Hematopoietic multipotent progenitor cell (in vitro differentiated cells): ENCODE results near the gene IBA57. TPM values are rescaled to one million over a fixed set of nuclear protein-coding genes. Genes with fewer than 3 reads are reported as not detected.

Experiments used
- DNase-seq, 3 donors: peaks; one replicate each; pipeline ENCODE4 v3.0.0-alpha.2; 2011 to 2015; ENCODE audit warnings: low read depth in 2 of 3, low spot score in 2 of 3
- total RNA-seq: library from RNA; depleted of rRNA; stranded (reverse); fragments of >200 nt; gene quantifications from one replicate; pipeline ENCODE4 v1.2.3, GENCODE V29; 2012

IBA57 gene
- total RNA-seq, 1 donor = 10.8 TPM

DNA sequence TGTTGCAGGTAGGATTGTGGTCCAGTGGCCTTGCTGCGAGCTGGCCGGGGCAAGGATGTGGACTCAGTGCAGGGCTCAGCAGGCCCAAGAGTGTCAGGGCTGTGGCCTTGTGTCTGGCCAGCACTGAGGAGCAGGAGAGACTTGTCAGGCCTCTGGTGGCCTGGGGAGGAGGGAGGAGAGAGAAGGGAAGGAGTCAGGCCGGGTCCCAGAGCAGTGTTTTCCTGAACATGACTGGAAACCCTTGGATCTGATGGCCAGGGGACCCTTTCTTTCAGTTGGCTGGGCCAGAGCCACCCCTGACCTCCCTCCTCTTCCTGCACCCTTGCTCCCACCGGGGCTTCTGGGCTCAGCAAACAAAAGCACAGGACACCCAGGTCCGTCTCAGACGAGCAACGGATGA lies 5.1 kb downstream of the IBA57 start:
- DNase-seq = no peak

DNA sequence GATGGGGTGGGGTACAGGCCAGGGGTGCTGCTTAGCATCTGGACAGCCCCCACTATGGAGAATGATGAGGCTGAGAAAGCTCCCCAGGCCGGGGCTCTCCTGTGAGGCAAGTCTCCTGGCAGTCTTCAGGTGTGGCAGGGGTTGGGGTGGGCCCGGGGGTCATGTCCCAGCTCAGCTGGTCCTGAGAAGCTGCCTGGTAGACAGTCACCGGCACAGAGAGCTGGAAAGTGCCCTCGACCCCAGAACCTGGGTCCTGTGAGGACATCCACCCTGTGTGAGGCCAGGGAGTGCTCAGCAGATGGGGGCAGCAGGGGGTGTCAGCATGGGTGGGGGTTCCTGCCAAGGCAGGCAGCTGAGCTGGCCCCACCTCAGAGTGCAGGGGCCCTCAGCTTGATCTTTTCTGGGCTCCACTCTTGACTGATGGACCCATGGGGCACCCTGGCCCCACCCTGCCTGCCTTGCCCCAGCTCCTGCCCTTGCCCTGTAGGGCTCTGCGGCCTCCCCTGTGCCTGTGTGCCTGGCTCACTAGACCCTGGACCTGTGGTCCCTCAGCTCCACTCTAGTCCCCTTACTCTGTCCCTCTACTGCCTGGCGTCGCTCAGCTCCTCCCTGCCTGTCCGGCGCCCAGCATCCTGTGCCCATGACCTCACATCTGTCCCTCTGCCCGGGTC lies 5.8 kb downstream of the IBA57 start:
- no peak for DNase-seq

DNA sequence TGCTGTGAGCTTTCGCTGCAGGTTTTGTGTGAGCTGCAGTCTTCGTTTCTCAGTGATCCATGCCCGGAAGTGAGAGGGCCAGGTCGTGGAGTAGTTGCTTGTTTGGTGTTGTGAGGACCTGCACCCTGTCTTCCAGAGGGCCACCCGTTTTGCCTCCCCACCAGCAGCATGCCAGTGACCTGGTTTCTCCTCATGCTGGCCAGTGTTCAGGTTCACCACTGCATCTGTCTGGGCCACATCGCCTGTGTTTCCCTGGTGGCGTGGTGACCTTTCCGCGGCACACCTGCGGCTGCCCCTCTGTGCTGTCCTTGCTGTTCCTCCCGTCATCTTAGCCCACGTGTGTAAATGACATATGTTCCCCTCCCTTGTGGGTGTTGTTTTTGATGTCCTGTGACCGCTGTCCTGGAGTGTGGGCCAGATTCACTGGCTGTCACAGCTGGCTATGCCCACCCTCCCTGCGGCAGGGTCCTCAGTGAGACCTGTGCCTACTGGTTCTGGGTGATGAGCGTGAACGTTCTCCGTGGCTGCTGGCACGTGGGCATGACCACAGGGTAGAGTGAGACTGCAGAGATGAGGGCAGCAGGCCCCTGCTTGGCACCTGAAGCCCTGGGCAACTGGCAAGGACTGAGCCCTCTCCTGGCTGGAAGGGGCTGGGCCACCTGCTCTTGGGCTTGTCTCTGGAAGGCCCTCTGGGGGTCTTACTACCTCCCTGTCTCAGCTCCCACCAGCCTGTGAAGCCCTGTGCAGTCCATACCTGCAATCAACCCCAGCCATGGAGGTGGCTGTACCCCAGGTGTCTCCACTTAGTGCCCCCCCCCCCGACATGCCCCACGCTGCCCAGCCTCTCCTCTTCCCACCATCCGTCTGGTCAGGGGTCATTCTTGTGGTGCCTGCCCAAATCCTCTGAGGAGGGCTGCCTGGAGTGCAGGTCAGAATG lies 7.3 kb downstream of the IBA57 start:
- DNase-seq = no peak

DNA sequence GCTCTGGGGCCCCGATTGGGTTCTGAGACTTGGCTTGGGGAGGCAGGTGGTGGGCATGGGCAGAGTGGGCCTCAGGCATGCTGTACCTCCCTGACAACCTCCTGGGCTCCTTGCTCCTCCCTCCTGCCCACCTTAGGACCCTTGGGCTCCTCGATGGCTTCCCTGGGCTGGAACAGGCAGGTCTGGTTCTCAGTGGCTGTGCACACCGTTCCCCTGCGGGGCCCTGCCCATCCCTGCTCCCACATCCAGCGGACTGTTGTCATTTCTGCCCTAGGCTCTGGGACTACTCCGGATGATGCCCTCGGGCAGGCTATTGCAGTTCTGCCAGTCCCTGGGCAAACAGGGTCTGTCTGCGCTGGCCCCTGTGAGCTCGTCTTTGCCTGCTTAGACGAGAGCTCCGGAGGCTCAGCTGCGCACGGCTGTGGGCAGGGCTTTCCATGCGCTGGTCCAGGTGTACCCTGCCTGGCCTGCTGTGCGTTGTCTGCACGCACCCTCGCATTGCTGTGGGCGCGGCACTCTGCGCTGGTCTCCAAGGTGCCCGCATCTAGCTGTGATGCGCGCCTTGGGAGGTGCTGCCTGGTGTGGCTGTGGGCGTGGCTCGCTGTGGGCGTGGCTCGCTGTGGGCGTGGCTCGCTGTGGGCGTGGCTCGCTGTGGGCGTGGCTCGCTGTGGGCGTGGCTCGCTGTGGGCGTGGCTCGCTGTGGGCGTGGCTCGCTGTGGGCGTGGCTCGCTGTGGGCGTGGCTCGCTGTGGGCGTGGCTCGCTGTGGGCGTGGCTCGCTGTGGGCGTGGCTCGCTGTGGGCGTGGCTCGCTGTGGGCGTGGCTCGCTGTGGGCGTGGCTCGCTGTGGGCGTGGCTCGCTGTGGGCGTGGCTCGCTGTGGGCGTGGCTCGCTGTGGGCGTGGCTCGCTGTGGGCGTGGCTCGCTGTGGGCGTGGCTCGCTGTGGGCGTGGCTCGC lies 8.2 kb downstream of the IBA57 start:
- DNase-seq = peak in 1 of 3 donors; percentile 23

DNA sequence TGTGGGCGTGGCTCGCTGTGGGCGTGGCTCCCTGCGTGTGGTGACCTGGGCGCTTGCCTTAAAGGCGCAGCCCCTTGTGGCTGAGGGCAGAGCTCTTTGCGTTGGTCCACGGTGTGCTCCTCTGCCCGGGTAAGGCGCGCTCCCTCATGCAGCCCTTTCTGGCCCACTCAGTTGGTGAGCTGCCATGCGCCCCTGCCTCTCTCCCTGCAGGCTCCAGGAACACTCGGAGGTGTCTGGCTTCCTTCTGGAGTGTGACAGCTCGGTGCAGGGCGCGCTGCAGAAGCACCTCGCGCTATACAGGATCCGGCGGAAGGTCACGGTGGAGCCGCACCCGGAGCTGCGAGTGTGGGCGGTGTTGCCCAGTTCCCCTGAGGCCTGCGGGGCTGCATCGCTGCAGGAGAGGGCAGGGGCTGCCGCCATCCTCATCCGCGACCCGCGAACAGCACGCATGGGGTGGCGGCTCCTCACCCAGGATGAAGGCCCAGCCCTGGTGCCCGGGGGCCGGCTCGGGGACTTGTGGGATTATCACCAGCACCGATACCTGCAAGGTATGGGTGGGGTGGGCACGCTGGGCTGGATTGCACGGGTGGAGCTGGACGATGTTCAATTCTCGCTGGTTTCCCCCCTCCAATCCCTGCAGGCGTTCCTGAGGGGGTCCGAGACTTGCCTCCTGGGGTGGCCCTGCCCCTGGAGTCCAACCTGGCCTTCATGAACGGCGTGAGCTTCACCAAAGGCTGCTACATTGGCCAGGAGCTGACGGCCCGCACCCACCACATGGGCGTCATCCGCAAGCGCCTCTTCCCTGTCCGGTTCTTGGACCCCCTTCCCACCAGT lies 9.1 kb downstream of the IBA57 start:
- peak in 1 of 3 donors; percentile 32 for DNase-seq

DNA sequence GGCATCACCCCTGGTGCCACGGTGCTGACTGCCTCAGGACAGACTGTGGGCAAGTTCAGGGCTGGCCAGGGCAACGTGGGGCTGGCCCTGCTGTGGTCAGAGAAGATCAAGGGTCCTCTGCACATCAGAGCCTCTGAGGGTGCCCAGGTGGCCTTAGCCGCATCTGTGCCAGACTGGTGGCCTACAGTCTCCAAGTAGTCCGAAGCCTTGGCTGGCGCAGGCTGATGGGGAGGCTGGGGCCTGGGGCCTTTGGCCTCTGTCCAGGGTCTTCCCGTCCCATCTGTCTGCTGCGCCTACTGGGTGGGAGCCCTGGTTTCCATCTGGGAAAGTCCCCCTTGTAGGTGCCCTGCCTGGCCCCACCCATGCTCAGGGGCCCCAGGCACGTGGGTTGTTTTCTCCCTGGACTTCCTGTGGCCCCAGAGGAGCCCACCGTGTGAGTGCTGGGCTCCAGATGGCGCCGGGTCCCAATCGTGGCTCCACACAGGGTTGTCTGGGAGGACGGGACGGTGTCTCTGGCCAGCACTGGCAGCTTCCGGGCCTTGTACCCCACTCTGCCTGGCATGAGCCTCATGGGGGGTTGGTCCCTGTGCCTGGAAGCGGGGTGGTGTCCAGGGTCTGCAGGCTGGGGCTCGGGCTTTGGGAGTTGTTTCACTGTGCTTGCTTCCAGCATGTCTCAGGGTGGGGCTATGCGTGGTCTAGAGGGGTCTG lies 9.9 kb downstream of the IBA57 start:
- DNase-seq = no peak

DNA sequence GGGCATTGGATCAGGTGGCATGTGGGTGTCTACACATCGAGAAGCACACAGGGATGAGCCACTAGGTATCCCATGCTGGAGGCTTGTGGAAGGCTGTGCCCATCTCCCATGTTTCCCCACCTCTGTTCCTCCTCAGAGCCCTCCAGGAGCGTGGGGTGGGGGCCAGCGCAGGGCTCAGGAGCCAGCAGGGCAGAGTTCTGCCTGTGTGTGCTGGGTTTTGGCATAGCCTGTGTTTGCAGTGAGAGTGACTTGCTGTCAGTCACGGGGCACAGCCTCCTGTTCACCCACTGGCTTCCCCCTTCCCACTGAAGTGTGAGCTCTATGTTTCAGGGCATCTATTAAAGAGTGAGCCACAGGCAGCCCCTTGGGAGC lies 10.4 kb downstream of the IBA57 start:
- no peak for DNase-seq

DNA sequence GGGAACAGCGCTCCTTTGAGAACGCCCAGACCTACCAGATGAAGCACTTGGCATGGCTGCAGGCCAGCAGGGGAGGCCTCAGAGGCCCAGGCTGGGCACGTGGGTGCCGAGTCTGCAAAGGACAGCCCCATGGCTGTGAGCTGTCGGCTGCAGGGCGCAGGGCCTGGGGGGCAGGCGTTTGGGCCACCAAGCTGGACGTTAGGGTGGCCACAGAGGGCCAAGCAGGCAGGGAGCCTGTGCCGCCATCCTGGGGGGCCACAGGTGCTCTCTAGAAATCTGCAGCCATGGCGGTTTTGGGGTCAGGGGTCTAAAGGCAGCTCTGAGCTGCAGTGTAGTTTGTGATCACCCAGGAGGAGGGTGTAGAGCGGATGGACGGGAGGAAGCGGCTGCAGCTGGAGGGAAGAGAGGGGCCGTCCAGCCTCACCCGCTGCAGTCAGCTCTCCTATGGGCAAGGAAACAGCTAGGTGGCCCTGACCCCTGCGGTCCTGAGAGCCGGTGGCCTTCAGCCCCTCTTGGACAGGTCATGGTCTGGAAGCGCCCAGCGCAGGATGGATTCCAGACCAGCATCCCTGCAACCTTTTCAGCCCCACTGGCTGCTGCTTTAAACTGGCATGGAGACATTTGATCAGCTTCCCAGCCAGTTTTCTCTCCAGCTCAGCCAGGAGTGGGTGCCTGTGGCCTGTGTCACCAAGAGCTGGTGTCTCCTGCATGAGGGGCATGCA lies 11.0 kb downstream of the IBA57 start:
- no peak for DNase-seq

DNA sequence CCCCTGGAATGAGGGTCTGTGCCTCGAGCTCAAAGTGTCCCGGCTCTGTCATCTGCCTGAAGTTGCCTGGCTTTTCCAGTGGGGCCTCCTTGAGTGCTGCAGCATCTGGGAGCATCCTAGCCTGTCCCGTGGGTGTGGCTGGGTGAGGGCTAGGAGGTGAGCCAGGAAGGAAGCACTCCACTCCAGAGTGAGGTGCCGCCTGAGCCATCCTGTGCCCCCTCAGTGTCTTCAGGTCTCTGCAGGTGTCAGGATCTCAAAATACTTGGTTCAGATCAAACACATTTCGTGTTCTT lies 11.5 kb downstream of the IBA57 start:
- DNase-seq = no peak

DNA sequence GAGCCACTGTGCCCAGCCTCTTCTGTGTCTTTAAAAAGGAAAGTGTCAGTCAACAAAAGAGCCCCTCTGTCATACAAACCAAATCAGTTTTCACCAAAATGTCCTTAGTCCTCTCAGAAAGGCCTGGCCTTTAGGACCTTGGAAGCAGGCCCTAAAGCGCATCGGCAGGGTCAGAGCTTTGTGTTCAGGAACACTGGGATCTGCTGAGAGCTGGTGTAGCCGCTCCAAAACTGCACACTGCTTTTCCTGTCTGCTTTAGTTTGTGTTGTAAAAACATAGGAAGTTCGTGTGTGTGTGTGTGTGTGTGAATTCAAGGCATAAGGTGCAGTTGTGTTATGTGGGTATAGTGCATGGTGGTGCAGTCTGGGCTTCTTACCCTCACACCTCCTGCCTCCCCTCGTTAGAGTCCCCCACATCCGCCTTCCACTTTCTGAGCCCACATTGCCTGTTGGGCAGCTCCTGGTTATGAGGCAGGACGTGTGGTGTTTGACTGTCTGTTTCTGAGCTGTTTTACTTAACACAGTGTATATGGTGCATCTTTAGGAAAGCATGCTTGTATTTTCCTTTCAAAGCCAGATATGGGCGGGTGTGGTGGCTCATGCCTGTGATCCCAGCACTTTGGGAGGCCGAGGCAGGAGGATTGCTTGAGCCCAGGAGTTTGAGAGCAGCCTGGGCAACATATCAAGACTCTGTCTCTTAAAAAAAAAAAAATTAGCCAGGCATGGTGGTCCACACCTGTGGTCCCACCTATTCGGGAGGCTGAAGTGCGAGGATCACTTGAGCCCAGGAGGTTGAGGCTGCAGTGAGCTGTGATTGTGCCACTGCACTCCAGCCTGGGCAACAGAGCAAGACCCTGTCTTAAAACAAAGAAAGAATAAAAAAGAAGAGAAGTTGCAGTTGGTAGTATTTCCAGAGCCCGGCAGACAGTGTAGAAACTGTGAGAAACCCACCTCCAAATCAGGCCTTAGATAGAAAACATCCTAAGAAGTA lies 12.4 kb downstream of the IBA57 start:
- peak in 1 of 3 donors; percentile 22 for DNase-seq

DNA sequence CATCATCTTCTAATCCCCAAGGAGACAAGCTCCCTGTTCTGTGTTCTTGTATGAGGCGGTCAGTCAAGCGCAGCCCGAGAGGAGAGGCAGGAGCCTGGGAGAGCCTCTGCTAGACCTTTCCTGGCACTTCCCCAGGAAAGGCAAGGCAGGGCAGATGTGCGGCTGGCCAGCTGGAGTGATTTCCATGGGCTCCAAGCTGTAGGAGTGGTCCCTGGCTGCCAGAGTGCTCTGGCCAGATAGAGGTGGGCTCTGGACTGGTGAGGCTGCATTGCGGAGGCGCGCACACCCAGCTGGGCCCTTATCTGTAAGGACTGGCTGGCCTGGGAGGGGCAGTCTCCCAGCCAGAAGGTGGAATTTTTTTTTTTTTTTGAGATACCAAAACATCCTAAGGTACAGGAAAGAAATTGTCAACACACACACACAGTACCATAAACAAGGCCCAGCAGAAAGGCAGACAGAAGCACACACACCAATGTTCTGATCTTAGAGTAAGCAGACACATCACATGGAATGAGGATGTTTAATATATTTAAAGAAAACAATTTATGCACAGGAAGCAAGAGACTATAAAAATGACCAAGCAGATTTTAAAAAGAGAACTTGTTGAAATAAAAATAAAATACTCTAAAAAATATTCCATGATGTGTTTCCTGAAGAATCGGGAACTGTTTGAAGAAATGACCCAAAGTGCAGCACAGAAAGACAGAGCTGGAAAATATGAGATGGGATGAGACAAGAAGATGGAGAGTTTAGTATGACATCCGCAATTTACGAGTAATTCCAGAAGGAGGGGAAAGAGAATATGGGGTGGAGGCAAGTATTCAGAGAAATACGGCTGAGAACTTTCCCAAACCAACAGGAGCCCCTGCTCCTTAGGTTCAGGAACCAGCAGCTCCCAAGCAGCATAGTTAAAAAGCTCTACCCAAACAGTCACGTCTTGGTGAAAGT lies 13.4 kb downstream of the IBA57 start:
- DNase-seq = peak in 1 of 3 donors; percentile 54

DNA sequence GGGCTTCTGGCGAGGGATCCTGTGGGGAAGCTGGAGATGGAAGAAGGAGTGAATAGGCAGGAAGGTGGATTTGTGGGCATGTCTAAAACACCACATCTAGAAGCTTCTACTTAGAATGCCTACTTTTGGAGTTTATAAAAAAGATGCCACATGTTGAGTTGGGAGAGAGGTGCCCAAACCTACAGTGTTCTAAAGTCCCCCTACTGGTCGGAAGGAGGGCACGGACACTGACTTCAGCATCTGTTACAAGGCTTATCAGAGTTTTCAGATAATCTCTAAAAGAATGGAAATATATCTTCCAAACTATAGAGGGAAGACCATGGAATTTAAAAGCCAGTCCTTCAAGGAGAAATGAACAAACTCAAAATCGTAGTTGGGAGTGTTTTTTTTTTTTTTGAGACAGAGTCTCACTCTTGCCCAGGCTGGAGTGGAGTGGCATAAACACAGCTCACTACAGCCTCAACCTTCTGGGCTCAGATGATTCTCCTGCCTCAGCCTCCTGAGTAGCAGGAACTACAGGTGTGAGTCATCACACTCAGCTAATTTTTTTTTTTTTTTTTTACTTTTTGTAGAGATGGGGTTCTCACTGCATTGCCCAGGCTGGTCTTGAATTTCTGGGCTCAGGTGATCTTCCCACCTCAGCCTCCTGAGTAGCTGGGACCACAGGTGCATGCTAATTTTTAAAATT lies 14.8 kb downstream of the IBA57 start:
- peak in 1 of 3 donors; percentile 46 for DNase-seq

DNA sequence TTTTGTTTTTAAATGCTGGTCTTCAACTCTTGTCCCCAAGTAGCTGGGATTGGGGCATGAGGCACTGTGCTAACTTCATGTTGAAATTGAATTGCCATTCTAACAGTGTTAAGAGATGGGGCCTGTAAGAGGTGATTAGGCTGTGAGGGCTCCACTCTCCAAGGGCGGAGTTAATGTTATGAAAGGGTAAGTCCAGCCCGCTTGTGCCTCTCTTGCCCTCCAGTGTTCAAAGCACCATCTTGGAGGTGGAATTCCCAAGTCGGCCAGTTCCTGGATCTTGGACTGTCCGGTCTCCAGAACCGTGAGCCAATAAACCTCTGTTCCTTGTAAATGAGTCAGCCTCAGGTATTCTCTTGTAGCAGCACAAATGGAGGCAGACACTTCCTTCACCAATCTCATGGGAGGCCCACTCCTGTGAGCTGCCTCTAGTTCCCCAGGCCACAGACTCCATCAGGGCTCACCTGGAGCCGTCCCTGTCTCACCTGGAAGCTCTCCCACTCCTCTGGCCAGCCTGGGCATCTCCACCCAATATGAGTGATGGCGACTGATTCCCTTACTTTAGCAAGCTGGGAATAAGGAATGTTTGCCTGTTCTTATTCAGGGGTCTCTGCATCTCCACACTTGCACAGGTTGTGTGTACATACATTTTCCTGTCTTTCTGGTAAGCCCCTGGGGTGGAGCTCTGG lies 15.5 kb downstream of the IBA57 start:
- no peak for DNase-seq

DNA sequence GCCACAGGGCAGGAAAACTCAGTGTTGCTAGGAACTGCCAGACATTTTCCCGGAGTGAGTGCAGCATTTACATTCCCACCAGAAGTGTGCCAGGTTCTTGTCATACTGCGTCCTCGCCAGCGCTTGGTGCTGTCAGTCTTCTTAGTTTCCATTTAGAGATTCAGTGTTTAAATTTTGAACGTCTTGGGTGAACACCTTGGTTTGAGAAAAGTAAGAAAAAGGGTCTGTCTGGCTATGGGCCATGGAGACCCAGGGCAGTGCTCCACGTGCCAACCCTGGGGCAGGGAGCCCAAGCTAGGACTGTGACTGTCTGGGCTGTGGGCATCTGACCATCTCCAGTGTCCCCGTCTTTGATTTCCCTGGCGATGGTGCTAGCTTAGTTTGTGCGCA lies 16.0 kb downstream of the IBA57 start:
- DNase-seq = no peak

DNA sequence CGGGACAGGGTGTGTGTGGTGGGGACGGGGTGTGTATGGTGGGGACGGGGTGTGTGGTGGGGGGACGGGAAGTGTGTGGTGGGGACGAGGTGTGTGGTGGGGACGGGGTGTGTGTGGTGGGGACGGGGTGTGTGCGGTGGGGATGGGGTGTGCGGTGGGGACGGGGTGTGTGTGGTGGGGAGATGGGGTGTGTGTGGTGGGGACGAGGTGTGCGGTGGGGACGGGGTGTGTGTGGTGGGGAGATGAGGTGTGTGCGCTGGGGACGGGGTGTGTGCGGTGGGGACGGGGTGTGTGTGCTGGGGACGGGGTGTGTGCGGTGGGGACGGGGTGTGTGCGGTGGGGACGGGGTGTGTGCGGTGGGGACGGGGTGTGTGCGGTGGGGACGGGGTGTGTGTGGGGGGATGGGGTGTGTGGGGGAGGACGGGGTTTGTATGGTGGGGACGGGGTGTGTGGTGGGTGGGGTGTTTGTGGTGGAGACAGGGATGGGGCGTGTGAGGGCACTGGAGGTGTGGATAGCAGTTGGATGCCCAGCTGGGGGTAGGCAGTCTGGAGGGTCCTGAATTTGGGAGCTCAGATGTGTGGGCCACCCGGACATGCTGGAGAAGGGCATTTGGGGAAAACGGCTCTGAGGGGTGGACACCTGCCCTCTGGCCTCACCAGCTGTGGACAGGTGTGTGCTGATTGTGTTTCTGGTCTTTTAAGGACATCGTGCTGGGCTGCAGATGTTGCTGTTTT lies 16.9 kb downstream of the IBA57 start:
- DNase-seq = no peak
